Smooth muscle cell of the brain vasculature (primary cell): Measurements from ENCODE around the gene NR5A1.

Experiments used
- DNase-seq: peaks from one replicate; pipeline ENCODE4 v3.0.0-alpha.2; 2012; ENCODE audit warnings: low read depth, low spot score

Gene NR5A1

GRCh38 chr9:124506931-124507879 lies at the start of gene NR5A1:
Gene NR5A1, minus strand, starts transcription at chr9:124507399. Its CDS starts 4,004 bp downstream, at chr9:124503395.
- DNase-seq, result no peak

GRCh38 chr9:124555043-124555442 lies 47.8 kb upstream of the NR5A1 start:
- DNase-seq, result no peak

GRCh38 chr9:124553738-124554137 lies 46.5 kb upstream of the NR5A1 start:
- DNase-seq, result no peak

- no peak for DNase-seq
These were observed 45.0 kb upstream of the NR5A1 start for GRCh38 chr9:124552273-124552605.

GRCh38 chr9:124551472-124552272 lies 44.5 kb upstream of the NR5A1 start:
- DNase-seq, result no peak

GRCh38 chr9:124550072-124550471 lies 42.9 kb upstream of the NR5A1 start:
- DNase-seq, result no peak

GRCh38 chr9:124549016-124549415 lies 41.8 kb upstream of the NR5A1 start:
- DNase-seq, result no peak

- no peak for DNase-seq
These were observed 37.3 kb upstream of the NR5A1 start for GRCh38 chr9:124544535-124544934.

GRCh38 chr9:124541824-124542223 lies 34.6 kb upstream of the NR5A1 start:
- no peak for DNase-seq

- no peak for DNase-seq
These were observed 30.7 kb upstream of the NR5A1 start for GRCh38 chr9:124537926-124538325.

- no peak for DNase-seq
These were observed 28.6 kb upstream of the NR5A1 start for GRCh38 chr9:124535846-124536245.

- DNase-seq, result no peak
These were observed 25.7 kb upstream of the NR5A1 start for GRCh38 chr9:124532897-124533296.

- DNase-seq, result no peak
These were observed 23.9 kb upstream of the NR5A1 start for GRCh38 chr9:124531115-124531514.

- no peak for DNase-seq
These were observed 23.0 kb upstream of the NR5A1 start for GRCh38 chr9:124530246-124530645.

- no peak for DNase-seq
These were observed 20.6 kb upstream of the NR5A1 start for GRCh38 chr9:124527781-124528180.

GRCh38 chr9:124526174-124526573 lies 19.0 kb upstream of the NR5A1 start:
- no peak for DNase-seq

GRCh38 chr9:124522121-124523098 lies 15.2 kb upstream of the NR5A1 start:
- no peak for DNase-seq

GRCh38 chr9:124521142-124521541 lies 13.9 kb upstream of the NR5A1 start:
- DNase-seq, result no peak

GRCh38 chr9:124520206-124520596 lies 13.0 kb upstream of the NR5A1 start:
- no peak for DNase-seq

GRCh38 chr9:124518116-124518515 lies 10.9 kb upstream of the NR5A1 start:
- DNase-seq, result no peak

- no peak for DNase-seq
These were observed 10.4 kb upstream of the NR5A1 start for GRCh38 chr9:124517600-124517999.

- no peak for DNase-seq
These were observed 7.7 kb upstream of the NR5A1 start for GRCh38 chr9:124514874-124515273.
